GM10248 (cell line): ENCODE results near the gene TULP3.

Source experiments
- CTCF ChIA-PET: fragments of 300-600 bp; sonication (Branson Sonifier 250); formaldehyde crosslinking; extraction: SDS; loops from one replicate; lab custom pipeline; 2021; ENCODE audit warnings: antibody characterized with exemption; lab: Yijun Ruan, JAX
- POLR2A ChIA-PET: fragments of 350-650 bp; sonication (Branson Sonifier 250); formaldehyde crosslinking; extraction: SDS; loops from one replicate; lab custom pipeline; 2020; ENCODE audit warnings: antibody characterized with exemption; lab: Yijun Ruan, JAX
- DNase-seq: peaks from one replicate; pipeline ENCODE4 v3.0.0; 2012; ENCODE audit errors: extremely low spot score
- TF ChIP-seq, protein P1 (sequence below): IDR thresholded peaks from 2 replicates; pipeline ENCODE4 v1.5.1; 2012; ENCODE audit warnings: mild to moderate bottlenecking, low read depth; ENCODE audit errors: extremely low read depth, missing control alignments, control extremely low read depth

Gene TULP3

DNA sequence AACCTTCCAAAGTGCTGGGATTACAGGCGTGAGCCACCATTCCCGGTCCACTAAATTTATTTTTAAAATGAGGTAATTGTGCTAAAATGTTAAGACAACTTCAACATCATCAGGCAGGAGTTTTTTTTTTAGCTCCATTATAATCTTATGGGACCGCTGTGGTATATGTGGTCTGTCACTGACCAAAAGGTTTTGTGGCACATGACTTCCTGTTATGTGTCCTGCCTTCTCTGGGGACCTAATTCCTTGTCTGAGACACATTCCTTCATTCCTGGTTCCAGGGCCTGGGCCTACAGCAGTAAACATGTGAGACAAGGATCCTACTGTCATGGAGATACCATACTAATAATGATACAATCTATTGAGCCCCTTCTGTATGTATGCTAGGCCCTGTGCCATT is 38.8 kb upstream of the TULP3 start:
- no peak for DNase-seq
- ChIA-PET POLR2A (no interaction called here), CTCF (interaction anchor here (1.3 to 7.5 kb wide), 5 partner anchors 12 to 191 kb away, joined by 4 to 56 read pairs (median 18); no protein-coding TSS in a partner anchor)

DNA sequence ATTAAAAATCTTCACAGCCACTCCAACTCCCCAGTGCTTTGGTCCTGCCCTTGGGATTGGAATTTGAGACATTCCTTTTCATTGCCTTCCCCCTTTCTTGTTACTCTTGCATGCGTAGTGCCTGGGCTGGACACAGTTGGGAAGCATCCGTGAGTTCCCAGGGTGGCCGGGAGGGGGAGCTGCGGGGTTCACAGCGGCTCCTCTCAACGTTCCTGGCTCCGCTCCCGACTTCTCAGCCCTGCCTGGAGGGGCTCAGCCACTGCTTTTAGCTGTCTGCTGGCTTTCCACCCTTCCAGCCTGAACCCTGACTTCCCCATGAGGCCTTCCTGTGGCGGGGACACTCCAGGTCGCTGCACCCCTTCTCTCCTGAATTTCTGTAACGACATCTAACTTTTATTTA is 37.1 kb upstream of the TULP3 start:
- TF ChIP-seq, protein P1, sequence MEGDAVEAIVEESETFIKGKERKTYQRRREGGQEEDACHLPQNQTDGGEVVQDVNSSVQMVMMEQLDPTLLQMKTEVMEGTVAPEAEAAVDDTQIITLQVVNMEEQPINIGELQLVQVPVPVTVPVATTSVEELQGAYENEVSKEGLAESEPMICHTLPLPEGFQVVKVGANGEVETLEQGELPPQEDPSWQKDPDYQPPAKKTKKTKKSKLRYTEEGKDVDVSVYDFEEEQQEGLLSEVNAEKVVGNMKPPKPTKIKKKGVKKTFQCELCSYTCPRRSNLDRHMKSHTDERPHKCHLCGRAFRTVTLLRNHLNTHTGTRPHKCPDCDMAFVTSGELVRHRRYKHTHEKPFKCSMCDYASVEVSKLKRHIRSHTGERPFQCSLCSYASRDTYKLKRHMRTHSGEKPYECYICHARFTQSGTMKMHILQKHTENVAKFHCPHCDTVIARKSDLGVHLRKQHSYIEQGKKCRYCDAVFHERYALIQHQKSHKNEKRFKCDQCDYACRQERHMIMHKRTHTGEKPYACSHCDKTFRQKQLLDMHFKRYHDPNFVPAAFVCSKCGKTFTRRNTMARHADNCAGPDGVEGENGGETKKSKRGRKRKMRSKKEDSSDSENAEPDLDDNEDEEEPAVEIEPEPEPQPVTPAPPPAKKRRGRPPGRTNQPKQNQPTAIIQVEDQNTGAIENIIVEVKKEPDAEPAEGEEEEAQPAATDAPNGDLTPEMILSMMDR, result peak; percentile 72
- DNase-seq, result peak; percentile 75
- CTCF ChIA-PET, result interaction anchor here (0.7 to 7.5 kb wide), 23 partner anchors 9 to 419 kb away, joined by 3 to 56 read pairs (median 7); partner anchors contain the start of gene NRIP2
- POLR2A ChIA-PET, result no interaction called here

More for the DNA sequence above, 38.8 kb upstream of the TULP3 start:
- TF ChIP-seq, protein P1, result no peak

DNA sequence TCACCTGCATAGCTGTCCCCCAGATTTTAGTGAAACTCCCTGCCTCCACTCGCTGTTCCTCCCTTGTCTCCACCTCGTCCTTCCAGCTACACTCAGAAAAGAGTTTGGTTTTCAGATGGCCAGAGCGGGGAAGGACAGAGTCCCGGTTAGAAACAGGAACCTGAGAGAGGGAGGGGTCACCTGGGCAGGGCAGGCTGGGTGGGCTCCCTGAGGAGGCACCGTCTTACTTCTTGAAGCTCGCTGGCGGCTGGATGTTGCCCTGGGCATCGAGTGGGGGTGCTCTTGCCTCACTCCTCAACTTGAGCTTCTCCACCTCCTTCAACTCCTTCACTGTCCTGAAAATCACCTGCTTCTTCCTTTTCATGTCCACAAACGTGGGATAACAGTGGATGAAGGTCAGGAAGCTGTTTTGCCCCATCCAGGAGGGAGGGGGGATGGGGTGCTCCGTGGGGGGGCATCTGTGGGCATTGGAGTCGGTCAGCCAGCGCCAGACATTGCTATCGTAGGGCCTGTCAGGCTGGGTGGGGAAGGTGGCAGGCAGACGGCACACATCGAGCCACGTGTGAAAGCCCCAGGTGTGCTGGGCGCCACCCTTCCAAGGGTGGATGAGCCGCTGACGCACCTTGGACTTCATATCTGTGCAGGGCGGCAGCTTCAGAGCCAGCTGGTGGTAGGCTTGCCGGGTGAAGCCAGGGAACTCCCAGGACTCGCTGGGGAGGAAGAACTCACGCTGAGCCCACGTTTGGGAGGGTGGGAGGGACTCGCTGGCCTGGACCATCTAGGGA is 35.8 kb upstream of the TULP3 start:
- TF ChIP-seq, protein P1, result no peak
- ChIA-PET POLR2A (no interaction called here), CTCF (interaction anchor here (0.9 to 7.5 kb wide), 22 partner anchors 9 to 417 kb away, joined by 3 to 56 read pairs (median 7); partner anchors contain the start of genes NRIP2 and TULP3)
- DNase-seq, result no peak

DNA sequence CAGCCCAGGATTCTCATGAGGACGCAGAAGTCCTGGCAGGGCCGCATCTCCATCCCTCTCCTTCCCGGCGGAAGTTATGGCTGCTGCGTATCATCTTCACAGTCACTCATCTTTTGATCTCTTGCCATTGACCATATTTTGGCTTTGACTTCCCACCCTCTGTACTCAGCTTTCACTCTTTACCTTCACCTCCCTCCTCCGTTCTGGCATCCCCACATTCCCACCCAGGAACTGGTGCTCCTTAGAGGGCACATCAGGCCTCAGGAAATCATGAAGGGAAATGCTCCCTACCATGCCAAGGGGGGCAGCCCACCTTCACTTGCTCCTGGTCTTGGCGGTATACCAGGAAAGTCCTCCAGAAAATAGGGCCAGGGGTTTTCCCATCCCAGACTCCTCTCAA is 35.1 kb upstream of the TULP3 start:
- DNase-seq, result no peak
- POLR2A ChIA-PET, result no interaction called here
- TF ChIP-seq, protein P1, result no peak
- CTCF ChIA-PET, result interaction anchor here (1.0 to 7.5 kb wide), 7 partner anchors 8 to 178 kb away, joined by 3 to 56 read pairs (median 11); partner anchors contain the start of genes NRIP2 and TULP3

DNA sequence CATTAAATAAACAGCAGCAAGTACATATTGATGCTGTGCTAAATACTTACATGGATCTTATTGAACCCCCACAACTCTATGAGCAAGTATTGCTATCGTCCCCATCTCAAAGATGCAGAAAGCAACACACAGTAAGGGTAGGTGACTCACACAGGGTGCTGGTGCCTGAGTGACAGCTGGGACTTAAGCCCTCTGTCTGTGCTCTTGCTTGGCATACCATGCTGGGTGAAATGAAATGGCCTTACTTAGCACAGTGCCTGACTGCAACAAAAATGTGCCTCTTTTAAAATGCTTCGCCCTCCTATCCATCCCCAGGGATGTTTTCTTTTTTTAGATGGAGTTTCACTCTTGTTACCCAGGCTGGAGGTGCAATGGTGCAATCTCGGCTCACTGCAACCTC is 34.6 kb upstream of the TULP3 start:
- DNase-seq, result no peak
- ChIA-PET POLR2A (no interaction called here), CTCF (interaction anchor here (1.1 to 7.5 kb wide), 3 partner anchors 8 to 186 kb away, joined by 4 to 56 read pairs (median 23); no protein-coding TSS in a partner anchor)
- TF ChIP-seq, protein P1, result no peak

DNA sequence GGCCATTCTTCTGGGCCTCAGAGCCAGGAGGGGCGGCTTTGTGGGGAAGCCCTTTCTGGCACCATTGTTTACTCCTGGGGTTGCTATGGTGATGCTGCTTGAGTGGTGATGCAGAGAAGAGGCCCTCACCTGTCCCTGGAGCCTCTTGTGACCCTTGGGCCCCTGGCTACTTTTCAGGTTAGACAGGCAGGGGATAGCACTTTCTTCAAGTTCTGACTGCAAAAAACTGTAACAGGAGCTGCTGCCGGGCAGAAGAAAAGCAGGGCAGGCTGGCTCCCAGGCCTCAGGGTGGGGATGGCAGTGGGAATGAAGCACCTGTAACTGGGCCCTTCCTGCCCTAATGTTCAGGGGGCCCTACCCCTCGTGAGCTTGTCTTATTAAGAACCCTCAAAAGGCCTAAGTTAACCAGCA is 33.7 kb upstream of the TULP3 start, which contains the start of gene TEX52:
Gene TEX52, minus strand, starts transcription at position 19 of the 411 bp plus-strand sequence. Its CDS starts 13 bp downstream, at position 6.
- CTCF ChIA-PET, result interaction anchor here (1.0 to 7.5 kb wide), 4 partner anchors 10 to 185 kb away, joined by 4 to 56 read pairs (median 4); no protein-coding TSS in a partner anchor
- no peak for DNase-seq
- TF ChIP-seq, protein P1, result no peak
- POLR2A ChIA-PET, result no interaction called here
